Measurements from ENCODE around the gene CLBA1.

DNA sequence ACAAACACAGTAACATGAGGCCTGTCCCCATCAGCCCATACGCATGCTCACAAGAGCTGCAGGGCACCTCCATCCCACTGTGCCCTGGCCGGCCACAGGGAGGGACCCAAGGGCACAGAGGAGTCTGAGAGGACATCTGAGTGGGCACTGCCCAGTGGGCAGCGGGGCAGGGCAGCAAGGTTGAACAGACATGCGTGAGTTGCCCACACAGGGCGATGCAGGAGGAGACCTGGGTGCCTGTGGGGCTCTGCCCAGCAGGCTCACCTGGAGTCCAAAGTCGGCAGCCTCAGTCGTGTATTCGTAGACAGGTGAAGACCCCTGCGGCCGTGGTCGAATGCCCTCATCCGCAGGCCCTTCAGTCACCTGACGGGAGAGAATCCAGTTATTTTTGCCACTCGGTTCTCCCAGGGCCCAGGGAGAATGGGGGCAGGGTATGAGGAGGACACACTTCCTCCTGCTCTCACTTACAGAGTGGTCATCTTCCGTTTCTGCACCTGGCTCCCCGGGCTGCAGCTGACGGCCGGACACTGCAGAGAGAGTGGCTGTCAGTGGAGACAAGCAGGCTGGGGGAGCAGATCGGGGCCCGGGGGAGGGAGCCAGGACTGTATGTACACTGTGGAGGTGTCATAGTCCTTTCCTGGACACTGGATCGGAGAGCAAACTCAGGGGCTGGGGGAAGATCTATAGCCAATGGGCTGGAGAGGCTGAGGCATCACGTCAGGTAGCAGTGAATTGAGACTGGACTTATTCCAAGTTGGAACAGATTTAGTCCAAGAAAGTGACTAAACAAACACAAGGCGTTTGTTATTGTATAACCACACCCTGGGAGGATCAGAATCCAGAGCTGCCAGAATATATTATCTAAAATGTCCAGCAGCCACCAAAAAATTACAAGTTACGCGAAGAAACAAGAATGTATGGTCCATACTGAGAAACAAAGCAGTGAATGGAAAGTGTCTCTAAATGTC, 28.2 kb upstream of the CLBA1 start:
- TF ChIP-seq, protein P1, sequence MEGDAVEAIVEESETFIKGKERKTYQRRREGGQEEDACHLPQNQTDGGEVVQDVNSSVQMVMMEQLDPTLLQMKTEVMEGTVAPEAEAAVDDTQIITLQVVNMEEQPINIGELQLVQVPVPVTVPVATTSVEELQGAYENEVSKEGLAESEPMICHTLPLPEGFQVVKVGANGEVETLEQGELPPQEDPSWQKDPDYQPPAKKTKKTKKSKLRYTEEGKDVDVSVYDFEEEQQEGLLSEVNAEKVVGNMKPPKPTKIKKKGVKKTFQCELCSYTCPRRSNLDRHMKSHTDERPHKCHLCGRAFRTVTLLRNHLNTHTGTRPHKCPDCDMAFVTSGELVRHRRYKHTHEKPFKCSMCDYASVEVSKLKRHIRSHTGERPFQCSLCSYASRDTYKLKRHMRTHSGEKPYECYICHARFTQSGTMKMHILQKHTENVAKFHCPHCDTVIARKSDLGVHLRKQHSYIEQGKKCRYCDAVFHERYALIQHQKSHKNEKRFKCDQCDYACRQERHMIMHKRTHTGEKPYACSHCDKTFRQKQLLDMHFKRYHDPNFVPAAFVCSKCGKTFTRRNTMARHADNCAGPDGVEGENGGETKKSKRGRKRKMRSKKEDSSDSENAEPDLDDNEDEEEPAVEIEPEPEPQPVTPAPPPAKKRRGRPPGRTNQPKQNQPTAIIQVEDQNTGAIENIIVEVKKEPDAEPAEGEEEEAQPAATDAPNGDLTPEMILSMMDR (IDR thresholded peaks at IDR 0.05; ENCODE audit: low read length) = no peak
- no peak for TF ChIP-seq EZH2 (optimal IDR thresholded peaks at IDR 0.05; ENCODE audit: low read depth, low read length)
- TF ChIP-seq EZH2phosphoT487 (IDR thresholded peaks at IDR 0.05; ENCODE audit: low read length) = no peak

Measured in MM.1S (cell line).